ENCODE data around the gene CDHR4. TPM values are rescaled to one million over a fixed set of nuclear protein-coding genes. Genes with fewer than 3 reads are reported as not detected.
"Not testable (repeated sequence)": the region's sequence is repeated elsewhere in the genome, so short reads cannot be mapped to it uniquely, and the experiment has no call there.

CDHR4 gene
- polyA plus RNA-seq, 3 donors: not detected

GRCh38 chr3:49757197-49757596 lies 42.5 kb downstream of the CDHR4 start:
- 58 to 77% (median 73%) methylated on average over 2 of the region's 2 CpGs for WGBS, 3 donors

GRCh38 chr3:49756036-49756435 lies 43.6 kb downstream of the CDHR4 start:
- 50 to 65% (median 65%) methylated on average over 1 of the region's 1 CpG for WGBS, 3 donors
- no peak overlapping the region for H3K27ac ChIP-seq (ENCODE audit: low read depth, low read length)

More at GRCh38 chr3:49757197-49757596, 42.5 kb downstream of the CDHR4 start:
- H3K27ac ChIP-seq (ENCODE audit: low read depth, low read length): no peak overlapping the region

GRCh38 chr3:49754536-49754935 lies 45.1 kb downstream of the CDHR4 start:
- no peak overlapping the region for H3K27ac ChIP-seq (ENCODE audit: low read depth, low read length)

GRCh38 chr3:49751501-49751900 lies 48.2 kb downstream of the CDHR4 start:
- H3K27ac ChIP-seq (ENCODE audit: low read depth, low read length): no peak overlapping the region
- 69 to 92% (median 87%) methylated on average over 4 of the region's 4 CpGs for WGBS, 3 donors

More at GRCh38 chr3:49754536-49754935, 45.1 kb downstream of the CDHR4 start:
- 40 to 100% (median 96%) methylated on average over 1 of the region's 1 CpG for WGBS, 3 donors

GRCh38 chr3:49750056-49750455 lies 49.6 kb downstream of the CDHR4 start:
- 89 to 96% (median 91%) methylated on average over 4 of the region's 4 CpGs for WGBS, 3 donors
- no peak overlapping the region for H3K27ac ChIP-seq (ENCODE audit: low read depth, low read length)

GRCh38 chr3:49748874-49749273 lies 50.8 kb downstream of the CDHR4 start:
- H3K27ac ChIP-seq (ENCODE audit: low read depth, low read length): not testable (repeated sequence)
- WGBS, 3 donors: 86 to 93% (median 91%) methylated on average over 5 of the region's 5 CpGs

GRCh38 chr3:49747792-49748480 lies 51.7 kb downstream of the CDHR4 start:
- no peak overlapping the region for H3K27ac ChIP-seq (ENCODE audit: low read depth, low read length)
- WGBS, 3 donors: 85 to 89% (median 88%) methylated on average over 13 of the region's 13 CpGs

- 86 to 94% (median 91%) methylated on average over 2 of the region's 2 CpGs for WGBS, 3 donors
Measured at GRCh38 chr3:49745986-49746385, 53.7 kb downstream of the CDHR4 start.

More at GRCh38 chr3:49745986-49746385, 53.7 kb downstream of the CDHR4 start:
- H3K27ac ChIP-seq (ENCODE audit: low read depth, low read length): no peak overlapping the region

Other genes with a start within 250 kb of the CDHR4 start
- gene BSN, start 245.4 kb downstream of the CDHR4 start, polyA plus RNA-seq: under 1 TPM; 0.06 to 0.49 (median 0.11) TPM
- 10 to 100 TPM; 31.5 to 46.6 (median 44.6) TPM for gene APEH, start 125.5 kb downstream of the CDHR4 start, polyA plus RNA-seq
- 10 to 100 TPM; 14.3 to 22.2 (median 19.1) TPM for gene MST1, start 110.4 kb downstream of the CDHR4 start, polyA plus RNA-seq
- 10 to 100 TPM; 12.3 to 20.9 (median 13.6) TPM for gene RNF123, start 110.3 kb downstream of the CDHR4 start, polyA plus RNA-seq
- gene AMIGO3, start 80.2 kb downstream of the CDHR4 start, polyA plus RNA-seq: under 1 TPM in 2 of 3 donors, not detected in 1; 0.87 to 0.88 TPM
- gene GMPPB, start 75.9 kb downstream of the CDHR4 start, polyA plus RNA-seq: 10 to 100 TPM; 18.1 to 34.0 (median 20.5) TPM
- gene IP6K1, start 13.3 kb downstream of the CDHR4 start, polyA plus RNA-seq: 10 to 100 TPM; 11.7 to 16.3 (median 15.7) TPM
- gene INKA1, start 3.4 kb upstream of the CDHR4 start, polyA plus RNA-seq: 1 to 10 TPM; 1.4 to 4.2 (median 1.6) TPM
- gene UBA7, start 14.1 kb upstream of the CDHR4 start, polyA plus RNA-seq: 10 to 100 TPM; 25.7 to 47.6 (median 31.2) TPM
- gene TRAIP, start 56.7 kb upstream of the CDHR4 start, polyA plus RNA-seq: 1 to 10 TPM in 1 of 3 donors, under 1 TPM in 2; 0.64 to 1.0 (median 0.84) TPM
- gene CAMKV, start 70.0 kb upstream of the CDHR4 start, polyA plus RNA-seq: under 1 TPM in 1 of 3 donors, not detected in 2; 0.07 TPM
- gene MST1R, start 104.0 kb upstream of the CDHR4 start, polyA plus RNA-seq: 1 to 10 TPM; 2.5 to 7.7 (median 6.7) TPM
- 10 to 100 TPM in 1 of 3 donors, 1 to 10 TPM in 2; 5.1 to 10.2 (median 9.7) TPM for gene MON1A, start 129.9 kb upstream of the CDHR4 start, polyA plus RNA-seq
- gene RBM6, start 140.3 kb upstream of the CDHR4 start, polyA plus RNA-seq: 100 to 1,000 TPM in 1 of 3 donors, 10 to 100 TPM in 2; 39.5 to 161 (median 54.7) TPM

Measured in adipose tissue (tissue), 3 donors.